Astrocyte (in vitro differentiated cells and primary cell): ENCODE results near the gene ARF3. TPM values are rescaled to one million over a fixed set of nuclear protein-coding genes. Genes with fewer than 3 reads are reported as not detected.

Source experiments
- DNase-seq: peaks from one replicate; pipeline ENCODE4 v3.0.0-alpha.2; 2010; ENCODE audit warnings: low read depth
- FAIRE-seq: peaks from 2 replicates; lab custom pipeline; 2011; peaks lifted over from hg19 to GRCh38; lab: Jason Lieb, UNC
- H2AFZ ChIP-seq: 2 replicates; pipeline ENCODE4 v1.6.0; 2012; ENCODE audit warnings: low read depth, low read length, inconsistent platforms
- H3K27ac ChIP-seq: 2 replicates; pipeline ENCODE4 v1.5.1; 2011; ENCODE audit warnings: low read depth, low read length, inconsistent platforms
- H3K27me3 ChIP-seq: 2 replicates; pipeline ENCODE4 v1.6.0; 2011; ENCODE audit warnings: low read length, inconsistent platforms; ENCODE audit not compliant: insufficient read depth
- H3K36me3 ChIP-seq: 2 replicates; pipeline ENCODE4 v1.5.1; 2011; ENCODE audit warnings: low read length, inconsistent platforms; ENCODE audit not compliant: insufficient read depth
- H3K4me1 ChIP-seq: 2 replicates; pipeline ENCODE4 v1.5.1; 2011; ENCODE audit warnings: low read length, inconsistent platforms; ENCODE audit not compliant: insufficient read depth
- H3K4me2 ChIP-seq: 2 replicates; pipeline ENCODE4 v1.6.0; 2012; ENCODE audit warnings: low read length, inconsistent platforms
- H3K4me3 ChIP-seq: 2 replicates; pipeline ENCODE4 v1.5.1; 2011; ENCODE audit warnings: low read depth, mild to moderate bottlenecking, low read length, inconsistent platforms; ENCODE audit not compliant: insufficient read depth
- H3K79me2 ChIP-seq: 2 replicates; pipeline ENCODE4 v1.6.0; 2012; ENCODE audit warnings: mild to moderate bottlenecking, low read length, inconsistent platforms; ENCODE audit not compliant: insufficient read depth
- H3K9ac ChIP-seq: 2 replicates; pipeline ENCODE4 v1.6.0; 2012; ENCODE audit warnings: mild to moderate bottlenecking, low read length, inconsistent platforms
- H3K9me3 ChIP-seq: 2 replicates; pipeline ENCODE4 v1.5.1; 2012; ENCODE audit warnings: low read depth, mild to moderate bottlenecking, low read length, inconsistent platforms; ENCODE audit not compliant: insufficient read depth
- H4K20me1 ChIP-seq: 2 replicates; pipeline ENCODE4 v1.6.0; 2012; ENCODE audit warnings: low read length, inconsistent platforms; ENCODE audit not compliant: insufficient read depth
- H3K27ac Mint-ChIP-seq: one replicate; pipeline ENCODE4 v1.8.0; 2021; ENCODE audit warnings: mild to moderate bottlenecking, mixed read lengths; ENCODE audit not compliant: unreplicated experiment
- H3K27me3 Mint-ChIP-seq: one replicate; pipeline ENCODE4 v1.8.0; 2021; ENCODE audit warnings: low read depth, mixed read lengths; ENCODE audit not compliant: unreplicated experiment
- H3K36me3 Mint-ChIP-seq: one replicate; pipeline ENCODE4 v1.8.0; 2021; ENCODE audit warnings: low read depth, mixed read lengths; ENCODE audit not compliant: unreplicated experiment
- H3K4me1 Mint-ChIP-seq: one replicate; pipeline ENCODE4 v1.8.0; 2021; ENCODE audit warnings: low read depth, mixed read lengths; ENCODE audit not compliant: unreplicated experiment
- H3K4me3 Mint-ChIP-seq: one replicate; pipeline ENCODE4 v1.8.0; 2021; ENCODE audit warnings: mild to moderate bottlenecking, moderate library complexity, mixed read lengths; ENCODE audit not compliant: unreplicated experiment
- H3K9me3 Mint-ChIP-seq: one replicate; pipeline ENCODE4 v1.8.0; 2021; ENCODE audit warnings: mild to moderate bottlenecking, mixed read lengths; ENCODE audit not compliant: unreplicated experiment
- EZH2 ChIP-seq: IDR thresholded peaks from 2 replicates; pipeline ENCODE4 v1.6.1; 2012; ENCODE audit warnings: mild to moderate bottlenecking, low read length, inconsistent platforms; ENCODE audit not compliant: insufficient read depth
- total RNA-seq: library from RNA; stranded (reverse); gene quantifications from 2 replicates; pipeline ENCODE4 v1.2.1, GENCODE V29; 2021
- TF ChIP-seq, protein P1 (sequence below): IDR thresholded peaks from 2 replicates; pipeline ENCODE4 v1.5.1; 2011; ENCODE audit warnings: low read depth, mild to moderate bottlenecking, inconsistent platforms, low read length, moderate library complexity; ENCODE audit not compliant: insufficient read depth

Gene ARF3
- total RNA-seq, 1 donor from 2014 or later: 229 TPM

DNA sequence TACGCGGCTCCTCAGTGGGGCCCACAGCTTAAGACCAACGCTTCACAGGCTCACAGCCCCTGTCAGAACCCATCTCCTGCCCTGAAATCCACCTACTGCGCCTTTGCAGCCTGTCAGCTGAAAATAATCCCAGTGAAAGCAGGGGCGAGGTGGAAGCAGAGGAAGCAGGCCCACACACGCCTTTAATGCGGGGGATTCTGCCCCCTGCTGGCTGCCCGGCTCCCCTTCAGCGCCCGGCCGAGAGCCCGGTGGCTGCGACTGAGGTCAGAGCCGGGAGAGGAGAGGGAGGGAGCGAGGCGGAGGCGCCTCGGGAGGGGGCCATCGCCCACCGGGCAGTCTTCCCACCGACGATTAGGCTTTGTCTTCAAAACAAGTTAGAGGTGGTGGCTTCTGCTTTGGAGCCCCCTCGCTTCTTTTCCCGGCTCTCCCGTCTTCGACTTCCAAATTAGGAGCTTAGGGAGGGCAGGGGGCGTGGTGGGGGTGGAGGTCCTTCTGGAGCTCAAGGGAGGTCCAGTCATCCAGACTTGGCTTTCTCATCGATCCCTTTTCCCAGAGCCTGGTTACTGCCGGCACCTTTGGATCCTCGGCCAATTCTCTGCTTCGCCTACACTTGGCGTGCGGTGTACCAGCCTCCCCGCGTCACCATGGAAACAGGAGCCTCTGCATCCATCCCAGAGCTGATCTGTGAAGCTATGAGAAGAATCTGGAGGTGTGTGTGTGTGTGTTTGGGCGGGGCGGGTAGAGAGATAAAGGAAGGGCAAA, 66.4 kb downstream of the ARF3 start:
- Histone ChIP-seq H3K4me1 (peaks cover 3% of the 10 kb centered on the region), H3K36me3 (no peaks in the 10 kb centered on the region), H4K20me1 (no peaks in the 10 kb centered on the region), H3K27me3 (peaks cover 13% of the 10 kb centered on the region), H3K9ac (peak overlapping the region; percentile 58), H3K4me2 (peak overlapping the region; percentile 84), H3K4me3 (peak overlapping the region; percentile 8), H3K79me2 (no peaks in the 10 kb centered on the region), H2AFZ (peak overlapping the region; percentile 91), H3K27ac (no peak overlapping the region), H3K9me3 (no peaks in the 10 kb centered on the region)
- DNase-seq: peak; percentile 31
- H3K36me3 Mint-ChIP-seq: no peaks in the 10 kb centered on the region
- TF ChIP-seq, protein P1, sequence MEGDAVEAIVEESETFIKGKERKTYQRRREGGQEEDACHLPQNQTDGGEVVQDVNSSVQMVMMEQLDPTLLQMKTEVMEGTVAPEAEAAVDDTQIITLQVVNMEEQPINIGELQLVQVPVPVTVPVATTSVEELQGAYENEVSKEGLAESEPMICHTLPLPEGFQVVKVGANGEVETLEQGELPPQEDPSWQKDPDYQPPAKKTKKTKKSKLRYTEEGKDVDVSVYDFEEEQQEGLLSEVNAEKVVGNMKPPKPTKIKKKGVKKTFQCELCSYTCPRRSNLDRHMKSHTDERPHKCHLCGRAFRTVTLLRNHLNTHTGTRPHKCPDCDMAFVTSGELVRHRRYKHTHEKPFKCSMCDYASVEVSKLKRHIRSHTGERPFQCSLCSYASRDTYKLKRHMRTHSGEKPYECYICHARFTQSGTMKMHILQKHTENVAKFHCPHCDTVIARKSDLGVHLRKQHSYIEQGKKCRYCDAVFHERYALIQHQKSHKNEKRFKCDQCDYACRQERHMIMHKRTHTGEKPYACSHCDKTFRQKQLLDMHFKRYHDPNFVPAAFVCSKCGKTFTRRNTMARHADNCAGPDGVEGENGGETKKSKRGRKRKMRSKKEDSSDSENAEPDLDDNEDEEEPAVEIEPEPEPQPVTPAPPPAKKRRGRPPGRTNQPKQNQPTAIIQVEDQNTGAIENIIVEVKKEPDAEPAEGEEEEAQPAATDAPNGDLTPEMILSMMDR: peak; percentile 75
- TF ChIP-seq EZH2: peak; percentile 31
- peak overlapping the region; percentile 54 for H3K4me3 Mint-ChIP-seq
- peaks cover 6% of the 10 kb centered on the region for H3K4me1 Mint-ChIP-seq
- H3K9me3 Mint-ChIP-seq: peaks cover 2% of the 10 kb centered on the region
- FAIRE-seq: no peak
- H3K27ac Mint-ChIP-seq: no peak overlapping the region
- H3K27me3 Mint-ChIP-seq: peaks cover 17% of the 10 kb centered on the region

DNA sequence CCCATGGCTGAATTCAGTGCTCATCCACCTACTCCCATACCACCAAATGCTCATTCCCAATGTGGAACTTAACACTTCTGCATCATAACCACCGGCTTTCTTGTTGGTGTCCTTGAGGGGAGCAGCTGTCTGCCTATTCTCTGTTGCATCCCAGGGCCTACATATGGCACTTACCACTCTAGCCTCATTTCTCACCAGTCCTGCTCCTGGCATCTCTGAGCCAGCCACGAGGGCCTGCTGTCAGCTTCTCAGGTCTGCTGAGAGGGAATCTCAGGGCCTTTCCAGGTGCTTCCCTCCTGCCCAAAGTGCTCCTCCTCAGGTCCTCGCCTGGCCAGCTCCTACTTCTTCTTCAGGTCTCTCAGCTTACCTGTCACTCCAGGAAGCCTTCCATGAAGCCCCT, 67.6 kb downstream of the ARF3 start:
- no peak overlapping the region for H3K4me3 Mint-ChIP-seq
- FAIRE-seq: no peak

More for the DNA sequence above, 67.6 kb downstream of the ARF3 start:
- H3K9me3 Mint-ChIP-seq: peaks cover 2% of the 10 kb centered on the region
- H3K4me3 ChIP-seq: no peak overlapping the region
- H3K4me1 ChIP-seq: peaks cover 3% of the 10 kb centered on the region
- H3K4me2 ChIP-seq: no peak overlapping the region
- no peak overlapping the region for H3K9ac ChIP-seq
- H3K4me1 Mint-ChIP-seq: peaks cover 6% of the 10 kb centered on the region
- peaks cover 13% of the 10 kb centered on the region for H3K27me3 ChIP-seq
- no peaks in the 10 kb centered on the region for H3K36me3 ChIP-seq
- TF ChIP-seq, protein P1: no peak
- TF ChIP-seq EZH2: no peak
- H4K20me1 ChIP-seq: no peaks in the 10 kb centered on the region
- H3K27me3 Mint-ChIP-seq: peaks cover 17% of the 10 kb centered on the region
- H2AFZ ChIP-seq: no peak overlapping the region
- no peaks in the 10 kb centered on the region for H3K79me2 ChIP-seq
- H3K36me3 Mint-ChIP-seq: no peaks in the 10 kb centered on the region
- DNase-seq: no peak
- H3K9me3 ChIP-seq: no peaks in the 10 kb centered on the region
- H3K27ac Mint-ChIP-seq: peak overlapping the region; percentile 3
- no peak overlapping the region for H3K27ac ChIP-seq

Other genes starting within 250 kb of the ARF3 start
- 45.9 and 49.2 TPM in 2 replicates for gene CCNT1, start 240.8 kb downstream of the ARF3 start, total RNA-seq
- 28.9 and 33.5 TPM in 2 replicates for gene ADCY6, start 168.4 kb downstream of the ARF3 start, total RNA-seq
- 36.2 and 40.5 TPM in 2 replicates for gene CACNB3, start 139.0 kb downstream of the ARF3 start, total RNA-seq
- gene DDX23, start 105.3 kb downstream of the ARF3 start, total RNA-seq: 66.7 and 77.1 TPM in 2 replicates
- 2.2 and 2.4 TPM in 2 replicates for gene RND1, start 91.6 kb downstream of the ARF3 start, total RNA-seq
- 47.4 and 51.2 TPM in 2 replicates for gene FKBP11, start 32.0 kb downstream of the ARF3 start, total RNA-seq
- 0.79 and 1.1 TPM in 2 replicates for gene WNT10B, start 14.2 kb upstream of the ARF3 start, total RNA-seq
- gene WNT1, start 20.8 kb upstream of the ARF3 start, total RNA-seq: not detected in 2 replicates
- gene DDN, start 41.9 kb upstream of the ARF3 start, total RNA-seq: 0.50 and 0.55 TPM in 2 replicates
- 47.1 and 49.6 TPM in 2 replicates for gene PRKAG1, start 61.3 kb upstream of the ARF3 start, total RNA-seq
- gene KMT2D, start 103.3 kb upstream of the ARF3 start, total RNA-seq: 81.7 and 86.9 TPM in 2 replicates
- gene RHEBL1, start 112.5 kb upstream of the ARF3 start, total RNA-seq: 1.3 and 1.9 TPM in 2 replicates
- 0.05 and 0.16 TPM in 2 replicates for gene DHH, start 137.3 kb upstream of the ARF3 start, total RNA-seq
- 58.7 and 61.0 TPM in 2 replicates for gene LMBR1L, start 153.4 kb upstream of the ARF3 start, total RNA-seq
- 811 and 939 TPM in 2 replicates for gene TUBA1B, start 173.9 kb upstream of the ARF3 start, total RNA-seq
- gene TUBA1A, start 231.6 kb upstream of the ARF3 start, total RNA-seq: 772 and 932 TPM in 2 replicates